Measurements from ENCODE around the gene CD7. TPM values are rescaled to one million over a fixed set of nuclear protein-coding genes. Genes with fewer than 3 reads are reported as not detected.

CD7 gene
- total and polyA plus RNA-seq, 8 donors, result 2.0 to 8.6 (median 3.7) TPM; not detected in 3

DNA sequence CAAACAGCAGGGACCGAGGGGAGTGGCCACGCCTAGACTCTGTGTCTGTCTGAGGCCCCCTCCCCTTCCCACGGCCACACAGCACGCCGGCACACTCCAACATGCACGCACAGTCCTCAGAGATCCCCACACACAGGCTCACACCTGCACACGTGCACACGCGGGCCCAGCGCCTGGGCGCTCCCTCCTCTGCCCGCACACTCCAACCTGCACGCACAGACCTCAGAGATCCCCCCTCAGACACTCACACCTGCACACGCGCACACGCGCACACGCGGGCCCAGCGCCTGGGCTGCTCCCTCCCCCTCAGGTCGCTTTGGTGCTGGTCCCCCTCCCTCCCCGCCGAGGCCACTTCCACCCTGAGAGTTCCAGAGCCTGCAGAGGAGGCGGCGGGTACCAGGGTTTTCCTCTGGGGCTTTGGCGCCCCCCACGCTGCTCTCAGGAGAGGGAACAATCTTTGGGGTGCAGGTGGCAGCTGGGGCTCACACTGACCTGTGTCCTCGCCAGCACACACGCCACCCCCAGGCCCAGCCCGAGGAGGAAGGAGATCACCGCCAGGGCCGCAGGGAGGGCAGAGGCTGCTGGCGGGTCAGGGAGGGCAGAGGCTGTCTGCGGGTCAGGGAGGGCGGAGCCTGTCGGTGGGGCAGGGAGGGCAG, 1.6 kb downstream of the CD7 start:
- peaks cover 6 to 21% (median 13%) of the 10 kb centered on the region in 4 donors for H3K4me1 ChIP-seq
- no peaks in the 10 kb centered on the region for H3K36me3 ChIP-seq
- H3K27ac ChIP-seq, result peak overlapping the region in 2 of 5 donors; percentile 18 to 49
- H3K4me3 ChIP-seq, result peak overlapping the region; percentile 20 to 33 (median 28)
- WGBS, 5 donors, result 17 to 28% (median 20%) methylated on average over 25 to 36 of the region's 36 CpGs
- TF ChIP-seq POLR2A (IDR thresholded peaks at IDR 0.05), result no peak
- TF ChIP-seq, protein P1, sequence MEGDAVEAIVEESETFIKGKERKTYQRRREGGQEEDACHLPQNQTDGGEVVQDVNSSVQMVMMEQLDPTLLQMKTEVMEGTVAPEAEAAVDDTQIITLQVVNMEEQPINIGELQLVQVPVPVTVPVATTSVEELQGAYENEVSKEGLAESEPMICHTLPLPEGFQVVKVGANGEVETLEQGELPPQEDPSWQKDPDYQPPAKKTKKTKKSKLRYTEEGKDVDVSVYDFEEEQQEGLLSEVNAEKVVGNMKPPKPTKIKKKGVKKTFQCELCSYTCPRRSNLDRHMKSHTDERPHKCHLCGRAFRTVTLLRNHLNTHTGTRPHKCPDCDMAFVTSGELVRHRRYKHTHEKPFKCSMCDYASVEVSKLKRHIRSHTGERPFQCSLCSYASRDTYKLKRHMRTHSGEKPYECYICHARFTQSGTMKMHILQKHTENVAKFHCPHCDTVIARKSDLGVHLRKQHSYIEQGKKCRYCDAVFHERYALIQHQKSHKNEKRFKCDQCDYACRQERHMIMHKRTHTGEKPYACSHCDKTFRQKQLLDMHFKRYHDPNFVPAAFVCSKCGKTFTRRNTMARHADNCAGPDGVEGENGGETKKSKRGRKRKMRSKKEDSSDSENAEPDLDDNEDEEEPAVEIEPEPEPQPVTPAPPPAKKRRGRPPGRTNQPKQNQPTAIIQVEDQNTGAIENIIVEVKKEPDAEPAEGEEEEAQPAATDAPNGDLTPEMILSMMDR (IDR thresholded peaks at IDR 0.05), result no peak
- TF ChIP-seq POLR2AphosphoS5 (IDR thresholded peaks at IDR 0.05), result no peak
- no peak for TF ChIP-seq EP300 (IDR thresholded peaks at IDR 0.05)
- H3K27me3 ChIP-seq, result peaks cover 10 to 69% (median 36%) of the 10 kb centered on the region in 3 donors
- intact Hi-C loops (cut with DNase I; ENCODE audit: low total_unique reads), result no loop called here
- no peak for DNase-seq
- no peaks in the 10 kb centered on the region for H3K9me3 ChIP-seq

DNA sequence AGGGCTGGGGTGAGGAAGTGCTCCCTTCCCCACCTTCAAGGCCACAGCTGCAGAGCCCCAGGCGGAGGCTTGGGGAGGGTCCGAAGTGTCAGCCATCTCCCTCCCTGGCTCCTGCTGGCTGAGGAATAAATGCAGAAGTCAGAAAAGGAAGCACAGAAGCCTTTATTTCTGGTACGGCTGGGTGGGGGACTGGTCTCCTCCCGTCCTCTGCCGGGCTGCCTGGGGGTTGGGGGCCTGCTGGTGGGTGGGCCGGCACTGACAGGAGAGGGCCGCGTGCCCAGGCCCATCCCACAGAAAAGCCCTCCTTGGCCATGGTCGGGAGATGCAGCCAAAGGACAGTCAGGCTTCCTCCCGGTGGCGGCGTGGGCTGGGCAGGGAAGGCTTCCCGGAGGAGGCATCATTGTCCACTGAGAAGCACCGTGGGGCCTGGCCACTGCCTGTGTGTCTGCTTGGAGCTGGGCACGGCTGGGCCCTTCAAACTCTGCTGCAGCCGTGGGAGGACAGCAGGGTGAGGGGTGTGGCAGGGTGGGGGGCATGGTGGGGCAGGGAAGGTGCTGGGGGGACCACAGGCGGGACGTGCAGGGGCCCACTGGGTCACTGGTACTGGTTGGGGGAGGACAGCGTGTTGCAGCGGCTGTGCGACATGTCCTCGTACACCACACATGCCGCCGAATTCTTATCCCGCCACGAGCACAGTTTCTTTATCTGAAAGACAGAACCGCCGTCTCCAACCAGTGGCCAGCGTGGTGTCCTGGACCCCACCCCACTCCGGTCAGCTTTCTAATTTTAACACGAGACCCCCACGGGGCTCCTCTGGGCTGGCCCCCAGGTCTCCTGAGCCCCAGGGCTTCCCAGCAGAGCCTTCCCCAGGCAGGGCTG, 2.4 kb downstream of the CD7 start:
- WGBS, 5 donors, result 42 to 57% (median 52%) methylated on average over 25 to 32 of the region's 32 CpGs
- H3K9me3 ChIP-seq, result no peaks in the 10 kb centered on the region
- H3K27ac ChIP-seq, result no peak overlapping the region
- peaks cover 10 to 71% (median 44%) of the 10 kb centered on the region in 3 donors for H3K27me3 ChIP-seq
- H3K4me3 ChIP-seq, result peak overlapping the region; percentile 20 to 33 (median 28)
- TF ChIP-seq, protein P1 (IDR thresholded peaks at IDR 0.05), result no peak
- no peaks in the 10 kb centered on the region for H3K36me3 ChIP-seq
- H3K4me1 ChIP-seq, result peaks cover 6 to 21% (median 12%) of the 10 kb centered on the region in 4 donors
- DNase-seq, result no peak
- intact Hi-C loops (cut with DNase I; ENCODE audit: low total_unique reads), result no loop called here

DNA sequence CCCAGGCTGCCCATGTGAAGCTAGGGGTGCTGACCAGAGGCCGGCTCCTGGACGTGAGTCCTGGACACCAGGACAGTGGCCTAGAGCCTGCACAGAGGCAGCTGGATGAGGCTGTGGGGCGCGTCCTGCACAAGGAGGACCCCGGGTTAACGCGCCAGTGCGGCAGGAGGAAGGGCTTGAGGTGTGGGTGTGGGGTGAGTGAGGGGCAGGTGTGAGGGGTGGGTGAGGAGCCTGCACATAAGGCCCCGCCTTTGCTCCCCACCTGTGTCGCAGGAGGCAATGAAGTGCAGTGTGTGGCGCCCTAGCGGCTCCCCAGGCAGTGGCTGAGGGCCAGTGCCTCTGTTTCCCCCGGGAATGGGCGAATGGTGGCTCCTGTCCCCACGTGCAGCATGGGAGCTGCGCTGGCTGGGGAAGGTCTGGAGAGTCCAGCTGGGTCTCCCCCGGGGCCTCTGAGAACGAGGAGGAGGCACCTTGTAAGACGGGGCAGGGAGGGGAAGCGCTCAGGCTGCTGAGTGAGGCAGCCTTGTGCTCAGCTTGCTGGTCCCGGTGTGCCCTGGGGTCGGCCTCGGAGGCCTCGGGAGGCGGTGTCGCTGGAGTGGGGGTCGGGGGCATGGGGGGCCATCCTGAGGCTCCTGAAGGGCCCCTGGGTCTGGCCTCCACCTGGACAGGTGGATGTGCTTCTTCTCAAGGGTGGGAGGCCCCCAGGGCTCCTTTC, 3.2 kb downstream of the CD7 start:
- no peaks in the 10 kb centered on the region for H3K36me3 ChIP-seq
- no peak overlapping the region for H3K27ac ChIP-seq
- 75 to 83% (median 80%) methylated on average over 16 to 27 of the region's 27 CpGs for WGBS, 5 donors
- no peak overlapping the region for H3K4me3 ChIP-seq
- intact Hi-C loops (cut with DNase I; ENCODE audit: low total_unique reads), result no loop called here
- H3K27me3 ChIP-seq, result peaks cover 10 to 77% (median 46%) of the 10 kb centered on the region in 3 donors
- no peaks in the 10 kb centered on the region for H3K9me3 ChIP-seq
- H3K4me1 ChIP-seq, result peaks cover 6 to 21% (median 12%) of the 10 kb centered on the region in 4 donors
- TF ChIP-seq POLR2A (IDR thresholded peaks at IDR 0.05) (no peak), POLR2AphosphoS5 (IDR thresholded peaks at IDR 0.05) (no peak), EP300 (IDR thresholded peaks at IDR 0.05) (no peak)
- TF ChIP-seq, protein P1 (IDR thresholded peaks at IDR 0.05), result no peak
- no peak for DNase-seq

Data from stomach (tissue), 9 donors.